ENCODE results near the gene ALKBH5.

The ALKBH5 gene

GRCh38 chr17:18256351-18256750, 72.7 kb downstream of the ALKBH5 start:
- TF ChIP-seq CTCF (IDR thresholded peaks at IDR 0.05) = no peak

GRCh38 chr17:18256776-18257175, 73.1 kb downstream of the ALKBH5 start:
- no peaks in the 10 kb centered on the region for H3K9me3 ChIP-seq (ENCODE audit: control insufficient read depth, low read length)
- H3K4me3 ChIP-seq (ENCODE audit: low read depth, low read length) = no peak overlapping the region
- no peak overlapping the region for H3K4me2 ChIP-seq (ENCODE audit: low read length)
- H3K36me3 ChIP-seq (ENCODE audit: control insufficient read depth, insufficient read depth, low read length) = no peaks in the 10 kb centered on the region
- H2AFZ ChIP-seq = no peak overlapping the region
- H3K79me2 ChIP-seq = peaks cover 44% of the 10 kb centered on the region
- H3K4me1 ChIP-seq = peaks cover 16% of the 10 kb centered on the region
- no peak for TF ChIP-seq CTCF (IDR thresholded peaks at IDR 0.05)
- H3K9ac ChIP-seq = no peak overlapping the region
- H3K27me3 ChIP-seq (ENCODE audit: control insufficient read depth, insufficient read depth, low read length) = no peaks in the 10 kb centered on the region
- H3K27ac ChIP-seq = peak overlapping the region; percentile 92

More at GRCh38 chr17:18256351-18256750, 72.7 kb downstream of the ALKBH5 start:
- Histone ChIP-seq H3K9ac (no peak overlapping the region), H3K4me3 (ENCODE audit: low read depth, low read length) (no peak overlapping the region), H3K79me2 (peaks cover 44% of the 10 kb centered on the region), H2AFZ (no peak overlapping the region), H3K9me3 (ENCODE audit: control insufficient read depth, low read length) (no peaks in the 10 kb centered on the region), H3K36me3 (ENCODE audit: control insufficient read depth, insufficient read depth, low read length) (no peaks in the 10 kb centered on the region), H3K4me1 (peaks cover 12% of the 10 kb centered on the region), H3K4me2 (ENCODE audit: low read length) (no peak overlapping the region), H3K27me3 (ENCODE audit: control insufficient read depth, insufficient read depth, low read length) (no peaks in the 10 kb centered on the region), H3K27ac (no peak overlapping the region)

- TF ChIP-seq CTCF (IDR thresholded peaks at IDR 0.05) = no peak
- H3K27me3 ChIP-seq (ENCODE audit: control insufficient read depth, insufficient read depth, low read length) = no peaks in the 10 kb centered on the region
- H3K36me3 ChIP-seq (ENCODE audit: control insufficient read depth, insufficient read depth, low read length) = no peaks in the 10 kb centered on the region
- H3K79me2 ChIP-seq = peaks cover 49% of the 10 kb centered on the region
- H3K4me2 ChIP-seq (ENCODE audit: low read length) = peak overlapping the region; percentile 91
- H3K9me3 ChIP-seq (ENCODE audit: control insufficient read depth, low read length) = no peaks in the 10 kb centered on the region
- peak overlapping the region; percentile 92 for H2AFZ ChIP-seq
- peak overlapping the region; percentile 90 for H3K4me3 ChIP-seq (ENCODE audit: low read depth, low read length)
- H3K4me1 ChIP-seq = peaks cover 23% of the 10 kb centered on the region
- peak overlapping the region; percentile 50 for H3K9ac ChIP-seq
- H3K27ac ChIP-seq = peak overlapping the region; percentile 92
These were observed 73.8 kb downstream of the ALKBH5 start for GRCh38 chr17:18257268-18257981.

GRCh38 chr17:18257982-18258355, 74.3 kb downstream of the ALKBH5 start:
- Histone ChIP-seq H2AFZ (peak overlapping the region; percentile 92), H3K9me3 (ENCODE audit: control insufficient read depth, low read length) (no peaks in the 10 kb centered on the region), H3K4me2 (ENCODE audit: low read length) (peak overlapping the region; percentile 91), H3K27me3 (ENCODE audit: control insufficient read depth, insufficient read depth, low read length) (no peaks in the 10 kb centered on the region), H3K27ac (peak overlapping the region; percentile 92), H3K4me3 (ENCODE audit: low read depth, low read length) (peak overlapping the region; percentile 90), H3K79me2 (peaks cover 52% of the 10 kb centered on the region), H3K36me3 (ENCODE audit: control insufficient read depth, insufficient read depth, low read length) (no peaks in the 10 kb centered on the region), H3K9ac (peak overlapping the region; percentile 50), H3K4me1 (peaks cover 26% of the 10 kb centered on the region)
- TF ChIP-seq CTCF (IDR thresholded peaks at IDR 0.05) = no peak
